CD4-positive, CD25-positive, alpha-beta regulatory T cell (primary cell): ENCODE results near the gene BNIP1. TPM values are rescaled to one million over a fixed set of nuclear protein-coding genes. Genes with fewer than 3 reads are reported as not detected.

Experiments used
- ATAC-seq, 2 donors: fragments of 150-1000 bp; cut with Tn5 transposase; one replicate each; pipeline ENCODE4 v1.10.0; 2021; ENCODE audit warnings: low read depth in 2 of 2, moderate number of reproducible peaks in 2 of 2, moderate library complexity in 1 of 2
- DNase-seq, 3 donors: peaks; one replicate each; pipeline versions ENCODE4 v3.0.0 to v3.0.0-alpha.2; 2012 to 2022; ENCODE audit warnings: mixed read lengths in 1 of 3
- H3K27ac ChIP-seq: one replicate; pipeline ENCODE4 v1.7.0; 2013; ENCODE audit warnings: mild to moderate bottlenecking, low read length; ENCODE audit not compliant: insufficient read depth, poor library complexity, severe bottlenecking
- H3K27me3 ChIP-seq: one replicate; pipeline ENCODE4 v1.7.0; 2013; ENCODE audit warnings: low read length; ENCODE audit not compliant: control insufficient read depth, insufficient read depth
- H3K36me3 ChIP-seq: one replicate; pipeline ENCODE4 v1.7.0; 2013; ENCODE audit warnings: mild to moderate bottlenecking, low read length, moderate library complexity; ENCODE audit not compliant: control insufficient read depth, insufficient read depth
- H3K4me1 ChIP-seq: 2 replicates; pipeline ENCODE4 v1.7.0; 2013; ENCODE audit warnings: mild to moderate bottlenecking, low read length; ENCODE audit not compliant: insufficient read depth, control insufficient read depth, poor library complexity, severe bottlenecking
- H3K4me3 ChIP-seq: one replicate; pipeline ENCODE4 v1.7.0; 2013; ENCODE audit warnings: low read depth, mild to moderate bottlenecking, low read length, moderate library complexity
- H3K9me3 ChIP-seq, 2 experiments: 1 replicate in 1 of 2; 2 replicates in 1 of 2; pipeline ENCODE4 v1.7.0; 2013; ENCODE audit warnings: low read length in 2 of 2, mild to moderate bottlenecking in 1 of 2, moderate library complexity in 1 of 2; ENCODE audit not compliant: control insufficient read depth in 2 of 2
- H3K27ac Mint-ChIP-seq, 3 donors: one replicate each; pipeline ENCODE4 v1.8.0; 2020 to 2022; ENCODE audit warnings: mild to moderate bottlenecking in 3 of 3, mixed read lengths in 3 of 3, moderate library complexity in 2 of 3
- H3K27me3 Mint-ChIP-seq: one replicate; pipeline ENCODE4 v1.8.0; 2022; ENCODE audit warnings: mild to moderate bottlenecking, mixed read lengths
- H3K36me3 Mint-ChIP-seq: one replicate; pipeline ENCODE4 v1.8.0; 2020; ENCODE audit warnings: mixed read lengths
- H3K4me1 Mint-ChIP-seq, 4 donors: one replicate each; pipeline ENCODE4 v1.8.0; 2020 to 2022; ENCODE audit warnings: mixed read lengths in 4 of 4, mild to moderate bottlenecking in 1 of 4
- H3K4me3 Mint-ChIP-seq, 4 donors: one replicate each; pipeline ENCODE4 v1.8.0; 2020 to 2022; ENCODE audit warnings: mild to moderate bottlenecking in 4 of 4, mixed read lengths in 4 of 4, moderate library complexity in 3 of 4
- H3K9me3 Mint-ChIP-seq, 7 donors: one replicate each; pipeline ENCODE4 v1.8.0; 2020 to 2022; ENCODE audit warnings: mixed read lengths in 7 of 7, mild to moderate bottlenecking in 3 of 7, moderate library complexity in 2 of 7
- polyA plus RNA-seq, 4 donors: library from polyadenylated mRNA; unstranded; fragments of 300-500 nt; fragmentation: Illumina TruSeq; gene quantifications; one replicate each; pipeline ENCODE4 v1.2.3, GENCODE V29; 2021
- total RNA-seq: library from RNA; stranded (reverse); gene quantifications from one replicate; pipeline ENCODE4 v1.2.3, GENCODE V29; 2022

Gene BNIP1
- total and polyA plus RNA-seq, 5 donors from 2014 or later: 16.0 to 30.2 (median 19.6) TPM

DNA sequence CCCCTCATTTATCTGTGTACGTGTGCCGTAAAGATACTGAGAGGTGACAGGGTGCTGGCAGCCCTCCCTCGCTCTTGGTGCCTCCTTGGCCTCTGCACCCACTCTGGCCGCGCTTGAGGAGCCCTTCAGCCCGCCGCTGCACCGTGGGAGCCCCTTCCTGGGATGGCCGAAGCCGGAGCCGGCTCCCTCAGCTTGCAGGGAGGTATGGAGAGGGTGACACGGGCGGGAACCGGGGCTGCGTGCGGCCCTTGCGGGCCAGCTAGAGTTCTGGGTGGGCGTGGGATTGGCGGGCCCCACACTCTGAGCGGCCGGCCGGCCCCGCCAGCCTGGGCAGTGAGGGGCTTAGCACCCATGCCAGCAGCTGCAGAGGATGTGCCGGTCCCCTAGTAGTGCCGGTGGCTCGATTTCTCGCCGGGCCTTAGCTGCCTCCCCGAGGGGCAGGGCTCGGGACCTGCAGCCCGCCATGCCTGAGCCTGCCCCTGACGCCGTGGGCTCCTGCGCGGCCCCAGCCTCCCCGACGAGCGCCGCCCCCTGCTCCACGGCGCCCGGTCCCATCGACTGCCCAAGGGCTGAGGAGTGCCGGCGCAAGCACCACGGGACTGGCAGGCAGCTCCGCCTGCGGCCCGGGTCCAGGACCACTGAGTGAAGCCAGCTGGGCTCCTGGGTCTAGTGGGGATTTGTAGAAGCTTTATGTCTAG lies 69.1 kb downstream of the BNIP1 start:
- Mint-ChIP-seq H3K4me3 (no peak overlapping the region), H3K36me3 (no peaks in the 10 kb centered on the region), H3K9me3 (peaks cover 0 to 7% (median 0%) of the 10 kb centered on the region in 7 donors), H3K27ac (no peak overlapping the region), H3K27me3 (peaks cover 4% of the 10 kb centered on the region), H3K4me1 (no peaks in the 10 kb centered on the region)
- Histone ChIP-seq H3K27me3 (peaks cover 5% of the 10 kb centered on the region), H3K9me3 (no peaks in the 10 kb centered on the region), H3K4me1 (no peaks in the 10 kb centered on the region), H3K36me3 (no peaks in the 10 kb centered on the region), H3K27ac (no peak overlapping the region), H3K4me3 (no peak overlapping the region)
- no peak for DNase-seq
- ATAC-seq: no peak

Other genes starting within 250 kb of the BNIP1 start
- 12.9 TPM for gene RPL26L1, start 185.1 kb upstream of the BNIP1 start, total RNA-seq
- gene RPL26L1, start 185.1 kb upstream of the BNIP1 start, polyA plus RNA-seq: 10 to 100 TPM; 38.9 to 51.6 (median 48.9) TPM
- 106 TPM for gene ATP6V0E1, start 160.8 kb upstream of the BNIP1 start, total RNA-seq
- gene ATP6V0E1, start 160.8 kb upstream of the BNIP1 start, polyA plus RNA-seq: 100 to 1,000 TPM; 499 to 691 (median 501) TPM
- gene CREBRF, start 88.2 kb upstream of the BNIP1 start, total RNA-seq: 126 TPM
- 10 to 100 TPM; 59.5 to 69.2 (median 65.1) TPM for gene CREBRF, start 88.2 kb upstream of the BNIP1 start, polyA plus RNA-seq
- not detected for gene NKX2-5, start 90.7 kb downstream of the BNIP1 start, total RNA-seq
- not detected for gene NKX2-5, start 90.7 kb downstream of the BNIP1 start, polyA plus RNA-seq
- gene STC2, start 183.9 kb downstream of the BNIP1 start, total RNA-seq: not detected
- gene STC2, start 183.9 kb downstream of the BNIP1 start, polyA plus RNA-seq: not detected